ENCODE data around the gene ATAD3B. TPM values are rescaled to one million over a fixed set of nuclear protein-coding genes. Genes with fewer than 3 reads are reported as not detected.
"Not testable (repeated sequence)": the region's sequence is repeated elsewhere in the genome, so short reads cannot be mapped to it uniquely, and the experiment has no call there.

The ATAD3B gene
- polyA plus RNA-seq, 1 donor (not counting 4 experiments of a cell fraction or from before 2014, with no cell fraction given): 20.6 TPM

GRCh38 chr1:1485755-1486317 is 14.3 kb downstream of the ATAD3B start:
- H3K27me3 ChIP-seq (ENCODE audit: control insufficient read depth, extremely low read depth, insufficient read depth, low read length); dilution Hi-C loops (cut with MboI; ENCODE audit: extremely low pct_ligation_motif_present, low sequenced_read_pairs); H3K4me2 ChIP-seq (ENCODE audit: control insufficient read depth, extremely low read depth, insufficient read depth, low read depth, low read length); H2AFZ ChIP-seq (ENCODE audit: control insufficient read depth, low read length); FAIRE-seq; H3K4me1 ChIP-seq (ENCODE audit: control insufficient read depth, extremely low read depth, insufficient read depth, low read length); H3K27ac ChIP-seq (ENCODE audit: control insufficient read depth, insufficient read depth, low read length); H4K20me1 ChIP-seq (ENCODE audit: control insufficient read depth, extremely low read depth, insufficient read depth, low read length); H3K9me1 ChIP-seq (ENCODE audit: control insufficient read depth, extremely low read depth, insufficient read depth, low read length); DNase-seq (ENCODE audit: low read depth, low spot score); H3K9me3 ChIP-seq (ENCODE audit: control insufficient read depth, low read depth, low read length); H3K9ac ChIP-seq (ENCODE audit: control insufficient read depth, extremely low read depth, insufficient read depth, low read length); H3K4me3 ChIP-seq (ENCODE audit: control insufficient read depth in 2 of 3, extremely low read depth in 1 of 3, insufficient read depth in 2 of 3, low read depth in 1 of 3, low read length in 3 of 3); H3K79me2 ChIP-seq (ENCODE audit: control insufficient read depth, insufficient read depth, low read length): not testable (repeated sequence)
- peaks cover 19 to 40% of the 10 kb centered on the region in 2 experiments for H3K36me3 ChIP-seq (ENCODE audit: control insufficient read depth in 2 of 2, extremely low read depth in 1 of 2, insufficient read depth in 2 of 2, low read length in 2 of 2)

GRCh38 chr1:1487701-1488100 is 16.1 kb downstream of the ATAD3B start:
- no peaks in the 10 kb centered on the region for H3K9me1 ChIP-seq (ENCODE audit: control insufficient read depth, extremely low read depth, insufficient read depth, low read length)
- H3K9me3 ChIP-seq (ENCODE audit: control insufficient read depth, low read depth, low read length): no peaks in the 10 kb centered on the region
- H3K9ac ChIP-seq (ENCODE audit: control insufficient read depth, extremely low read depth, insufficient read depth, low read length): no peak overlapping the region
- H4K20me1 ChIP-seq (ENCODE audit: control insufficient read depth, extremely low read depth, insufficient read depth, low read length): no peaks in the 10 kb centered on the region
- DNase-seq (ENCODE audit: low read depth, low spot score) (no peak), FAIRE-seq (no peak)
- no peak overlapping the region for H2AFZ ChIP-seq (ENCODE audit: control insufficient read depth, low read length)
- no peak for TF ChIP-seq EZH2 (IDR thresholded peaks at IDR 0.05; ENCODE audit: low read length)
- TF ChIP-seq, protein P1, sequence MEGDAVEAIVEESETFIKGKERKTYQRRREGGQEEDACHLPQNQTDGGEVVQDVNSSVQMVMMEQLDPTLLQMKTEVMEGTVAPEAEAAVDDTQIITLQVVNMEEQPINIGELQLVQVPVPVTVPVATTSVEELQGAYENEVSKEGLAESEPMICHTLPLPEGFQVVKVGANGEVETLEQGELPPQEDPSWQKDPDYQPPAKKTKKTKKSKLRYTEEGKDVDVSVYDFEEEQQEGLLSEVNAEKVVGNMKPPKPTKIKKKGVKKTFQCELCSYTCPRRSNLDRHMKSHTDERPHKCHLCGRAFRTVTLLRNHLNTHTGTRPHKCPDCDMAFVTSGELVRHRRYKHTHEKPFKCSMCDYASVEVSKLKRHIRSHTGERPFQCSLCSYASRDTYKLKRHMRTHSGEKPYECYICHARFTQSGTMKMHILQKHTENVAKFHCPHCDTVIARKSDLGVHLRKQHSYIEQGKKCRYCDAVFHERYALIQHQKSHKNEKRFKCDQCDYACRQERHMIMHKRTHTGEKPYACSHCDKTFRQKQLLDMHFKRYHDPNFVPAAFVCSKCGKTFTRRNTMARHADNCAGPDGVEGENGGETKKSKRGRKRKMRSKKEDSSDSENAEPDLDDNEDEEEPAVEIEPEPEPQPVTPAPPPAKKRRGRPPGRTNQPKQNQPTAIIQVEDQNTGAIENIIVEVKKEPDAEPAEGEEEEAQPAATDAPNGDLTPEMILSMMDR (optimal IDR thresholded peaks at IDR 0.05 in 1 of 3, IDR thresholded peaks at IDR 0.05 in 1 of 3, conservative IDR thresholded peaks at IDR 0.05 in 1 of 3; ENCODE audit: extremely low read depth in 1 of 3, insufficient read depth in 2 of 3, low read length in 3 of 3): no peak
- H3K4me3 ChIP-seq (ENCODE audit: control insufficient read depth in 2 of 3, extremely low read depth in 1 of 3, insufficient read depth in 2 of 3, low read depth in 1 of 3, low read length in 3 of 3): no peak overlapping the region
- no peak overlapping the region for H3K4me2 ChIP-seq (ENCODE audit: control insufficient read depth, extremely low read depth, insufficient read depth, low read depth, low read length)
- no peaks in the 10 kb centered on the region for H3K27me3 ChIP-seq (ENCODE audit: control insufficient read depth, extremely low read depth, insufficient read depth, low read length)
- H3K4me1 ChIP-seq (ENCODE audit: control insufficient read depth, extremely low read depth, insufficient read depth, low read length): no peaks in the 10 kb centered on the region
- no peak overlapping the region for H3K27ac ChIP-seq (ENCODE audit: control insufficient read depth, insufficient read depth, low read length)
- peaks cover 4% of the 10 kb centered on the region for H3K79me2 ChIP-seq (ENCODE audit: control insufficient read depth, insufficient read depth, low read length)
- dilution Hi-C loops (cut with MboI; ENCODE audit: extremely low pct_ligation_motif_present, low sequenced_read_pairs): no loop called here
- peaks cover 31 to 50% of the 10 kb centered on the region in 2 experiments for H3K36me3 ChIP-seq (ENCODE audit: control insufficient read depth in 2 of 2, extremely low read depth in 1 of 2, insufficient read depth in 2 of 2, low read length in 2 of 2)

DNA sequence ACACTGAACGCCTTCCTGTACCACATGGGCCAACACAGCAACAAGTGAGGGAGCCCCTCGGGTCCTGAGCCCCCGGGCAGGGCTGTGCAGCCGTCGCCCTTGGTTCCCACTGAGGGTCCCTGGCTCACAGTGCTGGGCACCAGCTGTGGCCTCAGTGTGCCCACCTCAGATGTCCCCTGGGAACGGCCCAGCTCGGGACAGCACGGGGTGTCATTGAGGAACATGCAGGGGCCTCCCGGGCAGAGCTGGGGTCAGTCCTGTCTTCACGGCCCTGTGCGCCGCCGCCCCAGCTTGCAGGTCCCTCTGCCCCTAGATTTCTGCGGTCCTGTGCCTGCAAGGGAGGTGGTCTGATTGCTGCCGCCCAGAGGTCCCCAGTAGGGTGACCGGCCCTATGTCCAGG is 17.7 kb downstream of the ATAD3B start:
- dilution Hi-C loops (cut with MboI; ENCODE audit: extremely low pct_ligation_motif_present, low sequenced_read_pairs): no loop called here
- no peaks in the 10 kb centered on the region for H3K79me2 ChIP-seq (ENCODE audit: control insufficient read depth, insufficient read depth, low read length)
- no peak for FAIRE-seq

More for the DNA sequence above, 17.7 kb downstream of the ATAD3B start:
- TF ChIP-seq, protein P1 (optimal IDR thresholded peaks at IDR 0.05 in 1 of 3, IDR thresholded peaks at IDR 0.05 in 1 of 3, conservative IDR thresholded peaks at IDR 0.05 in 1 of 3; ENCODE audit: extremely low read depth in 1 of 3, insufficient read depth in 2 of 3, low read length in 3 of 3): no peak
- TF ChIP-seq EZH2 (IDR thresholded peaks at IDR 0.05; ENCODE audit: low read length): no peak
- no peak overlapping the region for H3K9ac ChIP-seq (ENCODE audit: control insufficient read depth, extremely low read depth, insufficient read depth, low read length)
- no peaks in the 10 kb centered on the region for H3K9me1 ChIP-seq (ENCODE audit: control insufficient read depth, extremely low read depth, insufficient read depth, low read length)
- H4K20me1 ChIP-seq (ENCODE audit: control insufficient read depth, extremely low read depth, insufficient read depth, low read length): no peaks in the 10 kb centered on the region
- H3K4me2 ChIP-seq (ENCODE audit: control insufficient read depth, extremely low read depth, insufficient read depth, low read depth, low read length): no peak overlapping the region
- no peak overlapping the region for H3K4me3 ChIP-seq (ENCODE audit: control insufficient read depth in 2 of 3, extremely low read depth in 1 of 3, insufficient read depth in 2 of 3, low read depth in 1 of 3, low read length in 3 of 3)
- H3K27me3 ChIP-seq (ENCODE audit: control insufficient read depth, extremely low read depth, insufficient read depth, low read length): no peaks in the 10 kb centered on the region
- no peaks in the 10 kb centered on the region for H3K9me3 ChIP-seq (ENCODE audit: control insufficient read depth, low read depth, low read length)
- no peak for DNase-seq (ENCODE audit: low read depth, low spot score)
- H3K27ac ChIP-seq (ENCODE audit: control insufficient read depth, insufficient read depth, low read length): no peak overlapping the region
- H2AFZ ChIP-seq (ENCODE audit: control insufficient read depth, low read length): no peak overlapping the region
- H3K4me1 ChIP-seq (ENCODE audit: control insufficient read depth, extremely low read depth, insufficient read depth, low read length): no peaks in the 10 kb centered on the region
- peaks cover 26 to 44% of the 10 kb centered on the region in 2 experiments for H3K36me3 ChIP-seq (ENCODE audit: control insufficient read depth in 2 of 2, extremely low read depth in 1 of 2, insufficient read depth in 2 of 2, low read length in 2 of 2)
